ENCODE measurements around the gene GASK1B. TPM values are rescaled to one million over a fixed set of nuclear protein-coding genes. Genes with fewer than 3 reads are reported as not detected.

Gene GASK1B
- total RNA-seq, 1 experiment from 2014 or later, result 3.8 TPM

- intact Hi-C loops (cut with micrococcal nuclease; ENCODE audit: unreplicated experiment), result no loop called here
- ChIA-PET CTCF (no interaction called here), POLR2A (ENCODE audit: low non-redundant PET) (no interaction called here)
- no peaks in the 10 kb centered on the region for H3K36me3 ChIP-seq (ENCODE audit: insufficient read depth, low read length, poor library complexity, severe bottlenecking)
- H3K4me1 ChIP-seq (ENCODE audit: insufficient read depth, low read length, poor library complexity, severe bottlenecking), result no peaks in the 10 kb centered on the region
- BruUV-seq (replicated peaks), result no TSS peak
- peak; percentile 15 for DNase-seq (ENCODE audit: low spot score)
- no peaks in the 10 kb centered on the region for H3K27me3 ChIP-seq (replicated peaks; ENCODE audit: insufficient read depth, low read depth, low read length, poor library complexity)
- no peaks in the 10 kb centered on the region for H3K9me3 ChIP-seq (ENCODE audit: low read depth, low read length, poor library complexity, severe bottlenecking)
- H3K27ac ChIP-seq (ENCODE audit: low read depth, low read length, poor library complexity, severe bottlenecking), result no peak overlapping the region
- no peak overlapping the region for H3K4me3 ChIP-seq (ENCODE audit: low read depth, low read length, poor library complexity, severe bottlenecking)
- TF ChIP-seq EZH2 (IDR thresholded peaks at IDR 0.05; ENCODE audit: borderline replicate concordance, low read depth, low read length, poor library complexity, severe bottlenecking) (no peak), CTCF (conservative IDR thresholded peaks at IDR 0.05; ENCODE audit: low read depth, low read length) (no peak)
These were observed 47.5 kb downstream of the GASK1B start for GRCh38 chr4:158125310-158125709.

Other genes starting within 250 kb of the GASK1B start
- gene TMEM144, start 37.5 kb upstream of the GASK1B start, total RNA-seq (2021), result 2.2 and 4.0 TPM in 2 replicates

Measured in A673 (cell line).